Neural cell (in vitro differentiated cells): ENCODE data around the gene SPRYD3.

Experiments used
- CTCF ChIP-seq: fragments of 450-650 bp; IDR thresholded peaks from 2 replicates; pipeline ENCODE4 v1.5.1; 2014; ENCODE audit warnings: antibody characterized with exemption, mild to moderate bottlenecking, moderate library complexity; ENCODE audit not compliant: poor library complexity, severe bottlenecking
- EP300 ChIP-seq: fragments of 450-650 bp; conservative IDR thresholded peaks from 2 replicates; pipeline ENCODE4 v1.6.1; 2014; ENCODE audit warnings: antibody characterized with exemption, mild to moderate bottlenecking, moderate library complexity; ENCODE audit not compliant: poor library complexity, severe bottlenecking
- EZH2 ChIP-seq: fragments of 200-600, 300-800 bp; shearing (Covaris generic), sonication (generic); IDR thresholded peaks from 2 replicates; pipeline ENCODE4 v1.6.1; 2014; ENCODE audit warnings: antibody characterized with exemption, low read length, borderline replicate concordance, mild to moderate bottlenecking; ENCODE audit not compliant: insufficient read depth, poor library complexity, severe bottlenecking
- POLR2AphosphoS5 ChIP-seq: IDR thresholded peaks from 2 replicates; pipeline ENCODE4 v1.6.1; 2012
- TAF1 ChIP-seq: IDR thresholded peaks from 2 replicates; pipeline ENCODE4 v1.6.1; 2012; ENCODE audit warnings: low read depth

GRCh38 chr12:53098354-53098981, 19.3 kb upstream of the SPRYD3 start:
- TF ChIP-seq EP300 = no peak
- no peak for TF ChIP-seq TAF1
- no peak for TF ChIP-seq CTCF
- no peak for TF ChIP-seq POLR2AphosphoS5
- TF ChIP-seq EZH2 = no peak
